Stimulated activated CD4-positive, alpha-beta T cell treated with anti-CD3 and anti-CD28 coated beads, Interleukin-12 subunit alpha, Interleukin-12 subunit beta, amount 100 ng/mL, for 24 hours (primary cell): ENCODE data around the gene GCHFR.

Experiments
- DNase-seq, 2 experiments: peaks; one replicate each; pipeline ENCODE4 v3.0.0-alpha.2; 2020; ENCODE audit warnings: low read depth in 2 of 2

GCHFR gene

DNA sequence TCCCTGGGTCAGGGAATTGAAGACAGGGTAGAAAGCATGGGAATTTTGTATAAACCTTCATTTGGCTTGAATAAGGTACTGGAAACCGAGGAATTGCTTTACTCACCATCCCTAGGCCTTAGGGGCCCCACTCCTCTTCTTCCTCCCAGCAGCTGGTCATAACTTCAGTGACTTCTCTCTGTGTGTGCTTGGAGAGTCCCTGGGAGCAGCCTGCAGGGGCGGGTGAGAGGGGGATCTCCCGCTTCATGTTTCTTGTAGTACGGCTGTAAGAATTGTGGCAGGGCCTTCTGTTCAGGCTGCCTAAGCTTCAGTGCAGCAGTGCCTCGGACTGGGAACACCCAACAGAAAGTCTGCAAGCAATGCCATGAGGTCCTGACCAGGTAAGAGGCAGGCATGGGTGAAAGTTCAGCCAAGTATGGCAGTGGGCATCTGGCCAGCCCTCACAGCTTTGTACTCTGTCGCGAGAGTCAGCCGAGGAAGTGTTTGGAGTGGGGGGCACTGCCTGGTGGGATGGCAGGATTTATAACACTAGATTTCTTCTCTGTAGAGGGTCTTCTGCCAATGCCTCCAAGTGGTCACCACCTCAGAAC, 45.1 kb downstream of the GCHFR start:
- no peak for DNase-seq

DNA sequence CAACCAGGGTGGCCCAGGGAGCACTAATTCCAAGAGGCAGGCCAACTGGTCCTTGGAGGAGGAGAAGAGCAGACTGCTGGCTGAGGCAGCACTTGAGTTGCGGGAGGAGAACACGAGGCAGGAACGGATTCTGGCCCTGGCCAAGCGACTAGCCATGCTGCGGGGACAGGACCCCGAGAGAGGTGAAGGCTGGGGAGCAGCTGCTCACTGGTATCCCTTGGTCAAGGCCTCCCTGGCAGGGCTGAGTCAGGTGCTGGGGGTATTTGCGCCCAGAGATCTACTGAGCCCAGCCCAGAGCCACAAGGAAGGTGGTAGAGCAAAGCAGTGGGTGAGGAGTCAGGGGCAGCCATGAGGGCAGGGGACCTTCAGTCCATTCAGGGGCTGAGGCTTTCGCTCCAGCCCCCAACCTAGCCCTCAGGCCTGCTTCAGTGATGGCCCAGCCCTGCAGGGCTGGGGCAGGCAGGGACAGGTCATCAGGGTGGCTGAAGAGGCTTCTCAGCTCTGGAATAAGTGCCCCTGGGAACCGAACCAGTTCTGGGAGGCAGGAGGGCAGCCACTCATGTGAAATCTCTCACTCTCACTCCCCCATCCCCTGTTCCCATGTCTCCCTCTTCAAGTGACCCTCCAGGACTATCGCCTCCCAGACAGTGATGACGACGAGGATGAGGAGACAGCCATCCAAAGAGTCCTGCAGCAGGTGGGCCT, 49.0 kb downstream of the GCHFR start:
- DNase-seq: no peak

DNA sequence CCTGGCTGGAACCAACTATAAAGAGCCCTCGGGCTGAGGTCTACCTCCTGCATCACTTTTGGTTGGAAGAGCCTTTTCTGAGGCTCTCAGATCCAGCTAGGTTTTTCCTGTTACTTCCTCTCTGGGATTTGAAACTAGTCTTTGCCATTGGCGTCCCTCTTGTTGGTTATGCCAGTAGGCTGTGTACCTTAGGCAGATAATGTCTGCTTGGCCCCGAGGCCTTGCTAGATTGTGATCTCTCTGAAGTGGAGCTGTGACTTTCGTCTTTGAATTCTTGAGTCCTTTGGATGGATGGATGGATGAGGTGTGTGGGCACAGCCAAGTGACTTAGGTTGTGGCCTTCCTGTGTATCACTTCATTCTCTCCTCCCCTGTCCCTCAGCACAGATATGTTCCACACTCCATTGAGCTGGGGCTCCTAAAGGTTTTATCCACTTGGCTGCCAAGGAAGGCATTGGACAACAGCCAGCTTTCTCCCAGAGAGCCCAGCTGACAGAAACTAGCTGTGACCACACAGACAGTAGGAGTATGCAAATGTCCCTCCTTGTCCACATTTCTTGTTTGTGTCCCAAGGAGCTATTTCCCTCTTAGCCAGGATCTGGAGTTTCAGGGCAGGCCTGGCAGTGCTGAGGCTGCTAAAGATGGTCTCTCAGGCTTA, 51.3 kb downstream of the GCHFR start:
- no peak for DNase-seq
